HL-60/S4 treated with phorbol 12-myristate 13-acetate at 8.2 ng/mL for 4 days and 3 days (cell line): ENCODE results near the gene GYPE.
"Not testable (repeated sequence)": the region's sequence is repeated elsewhere in the genome, so short reads cannot be mapped to it uniquely, and the experiment has no call there.

Experiments
- in situ Hi-C: fragments of 300-500 bp; cut with MboI; formaldehyde crosslinking; loops from 2 replicates; pipeline ENCODE4 v1.15.0; 2022; ENCODE audit warnings: low sequenced_read_pairs

Gene GYPE

GRCh38 chr4:143870523-143871268, 34.7 kb downstream of the GYPE start:
- in situ Hi-C loops, result not testable (repeated sequence)

- in situ Hi-C loops, result not testable (repeated sequence)
These were observed 35.4 kb downstream of the GYPE start for GRCh38 chr4:143869925-143870324.

- in situ Hi-C loops, result not testable (repeated sequence)
These were observed 42.6 kb downstream of the GYPE start for GRCh38 chr4:143862716-143863115.

GRCh38 chr4:143858456-143858855, 46.9 kb downstream of the GYPE start:
- in situ Hi-C loops, result no loop called here

GRCh38 chr4:143857391-143858336, 47.7 kb downstream of the GYPE start:
- in situ Hi-C loops, result not testable (repeated sequence)

- in situ Hi-C loops, result not testable (repeated sequence)
These were observed 49.3 kb downstream of the GYPE start for GRCh38 chr4:143856017-143856557.

GRCh38 chr4:143854645-143855044, 50.7 kb downstream of the GYPE start:
- in situ Hi-C loops, result not testable (repeated sequence)

GRCh38 chr4:143849296-143849695, 56.1 kb downstream of the GYPE start:
- in situ Hi-C loops, result not testable (repeated sequence)

- in situ Hi-C loops, result not testable (repeated sequence)
These were observed 61.9 kb downstream of the GYPE start for GRCh38 chr4:143843506-143843832.

GRCh38 chr4:143842624-143843505, 62.5 kb downstream of the GYPE start:
- in situ Hi-C loops, result not testable (repeated sequence)

GRCh38 chr4:143839413-143839812, 65.9 kb downstream of the GYPE start:
- in situ Hi-C loops, result not testable (repeated sequence)

GRCh38 chr4:143834196-143834595, 71.2 kb downstream of the GYPE start:
- in situ Hi-C loops, result not testable (repeated sequence)

- in situ Hi-C loops, result not testable (repeated sequence)
These were observed 71.7 kb downstream of the GYPE start for GRCh38 chr4:143833676-143834075.

- in situ Hi-C loops, result not testable (repeated sequence)
These were observed 74.8 kb downstream of the GYPE start for GRCh38 chr4:143830576-143830975.

- in situ Hi-C loops, result not testable (repeated sequence)
These were observed 76.1 kb downstream of the GYPE start for GRCh38 chr4:143829239-143829620.
